Lower lobe of right lung (tissue), 2 donors: ENCODE measurements around the gene KAT7. TPM values are rescaled to one million over a fixed set of nuclear protein-coding genes. Genes with fewer than 3 reads are reported as not detected.

Experiments used
- ATAC-seq, 2 donors: fragments of 200-7000 bp; cut with Tn5 transposase; one replicate each; pipeline ENCODE4 v1.9.1; 2020 to 2022; ENCODE audit warnings: mild to moderate bottlenecking in 2 of 2, moderate library complexity in 2 of 2
- DNase-seq: peaks from one replicate; pipeline ENCODE4 v3.0.0-alpha.2; 2020
- H3K27ac ChIP-seq: fragments of 200-600 bp; one replicate; pipeline ENCODE4 v1.8.0; 2022
- H3K27me3 ChIP-seq: fragments of 200-600 bp; one replicate; pipeline ENCODE4 v1.8.0; 2022; ENCODE audit warnings: low read depth
- H3K36me3 ChIP-seq: fragments of 200-600 bp; one replicate; pipeline ENCODE4 v1.8.0; 2022; ENCODE audit warnings: mild to moderate bottlenecking
- H3K4me1 ChIP-seq: fragments of 200-600 bp; one replicate; pipeline ENCODE4 v1.8.0; 2022
- H3K4me3 ChIP-seq: fragments of 200-600 bp; one replicate; pipeline ENCODE4 v1.8.0; 2022; ENCODE audit warnings: mild to moderate bottlenecking
- H3K9me3 ChIP-seq: fragments of 200-600 bp; one replicate; pipeline ENCODE4 v1.8.0; 2022
- intact Hi-C: fragments of 100-400 bp; cut with DNase I; formaldehyde crosslinking; loops from one replicate; pipeline ENCODE4 v1.11.0; 2022
- total RNA-seq: library from RNA; stranded (reverse); fragmentation: NEBNext Ultra II Directional; extraction: Animal tissue kit (Norgen Biotek cat#: 25700); gene quantifications from one replicate; pipeline ENCODE4 v1.2.1, GENCODE V29; 2021
- TF ChIP-seq, protein P1 (sequence below): fragments of 200-600 bp; IDR thresholded peaks from one replicate; pipeline ENCODE4 v1.8.0; 2022; ENCODE audit warnings: antibody characterized with exemption, mild to moderate bottlenecking
- donor health status: DM: no; HTN: yes; CAD: no; lungs with severe emphysema.

KAT7 gene
- total RNA-seq, 1 donor from 2014 or later = 56.7 TPM

DNA sequence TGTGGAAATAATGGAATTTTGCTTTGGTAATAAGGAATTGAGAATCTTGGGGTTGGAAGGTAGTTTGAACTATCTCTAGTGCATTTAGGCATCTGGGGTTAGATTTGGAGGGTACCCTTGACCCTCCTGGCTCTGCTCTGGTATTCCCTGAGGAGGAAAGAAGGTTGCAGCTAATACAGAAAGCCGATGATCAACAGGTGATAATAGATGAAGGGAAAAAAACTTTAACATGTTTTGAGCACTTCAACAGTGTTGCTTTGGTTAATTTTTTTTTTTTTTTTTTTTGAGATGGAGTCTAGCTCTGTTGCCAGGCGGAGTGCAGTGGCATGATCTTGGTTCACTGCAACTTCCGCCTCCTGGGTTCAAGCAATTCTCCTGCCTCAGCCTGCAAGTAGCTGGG is 4.8 kb downstream of the KAT7 start:
- Histone ChIP-seq H3K4me1 (peaks cover 50% of the 10 kb centered on the region), H3K27ac (no peak overlapping the region), H3K4me3 (no peak overlapping the region), H3K36me3 (peaks cover 85% of the 10 kb centered on the region), H3K27me3 (no peaks in the 10 kb centered on the region), H3K9me3 (no peaks in the 10 kb centered on the region)
- ATAC-seq = no peak
- TF ChIP-seq, protein P1, sequence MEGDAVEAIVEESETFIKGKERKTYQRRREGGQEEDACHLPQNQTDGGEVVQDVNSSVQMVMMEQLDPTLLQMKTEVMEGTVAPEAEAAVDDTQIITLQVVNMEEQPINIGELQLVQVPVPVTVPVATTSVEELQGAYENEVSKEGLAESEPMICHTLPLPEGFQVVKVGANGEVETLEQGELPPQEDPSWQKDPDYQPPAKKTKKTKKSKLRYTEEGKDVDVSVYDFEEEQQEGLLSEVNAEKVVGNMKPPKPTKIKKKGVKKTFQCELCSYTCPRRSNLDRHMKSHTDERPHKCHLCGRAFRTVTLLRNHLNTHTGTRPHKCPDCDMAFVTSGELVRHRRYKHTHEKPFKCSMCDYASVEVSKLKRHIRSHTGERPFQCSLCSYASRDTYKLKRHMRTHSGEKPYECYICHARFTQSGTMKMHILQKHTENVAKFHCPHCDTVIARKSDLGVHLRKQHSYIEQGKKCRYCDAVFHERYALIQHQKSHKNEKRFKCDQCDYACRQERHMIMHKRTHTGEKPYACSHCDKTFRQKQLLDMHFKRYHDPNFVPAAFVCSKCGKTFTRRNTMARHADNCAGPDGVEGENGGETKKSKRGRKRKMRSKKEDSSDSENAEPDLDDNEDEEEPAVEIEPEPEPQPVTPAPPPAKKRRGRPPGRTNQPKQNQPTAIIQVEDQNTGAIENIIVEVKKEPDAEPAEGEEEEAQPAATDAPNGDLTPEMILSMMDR = no peak
- intact Hi-C loops = no loop called here
- no peak for DNase-seq

DNA sequence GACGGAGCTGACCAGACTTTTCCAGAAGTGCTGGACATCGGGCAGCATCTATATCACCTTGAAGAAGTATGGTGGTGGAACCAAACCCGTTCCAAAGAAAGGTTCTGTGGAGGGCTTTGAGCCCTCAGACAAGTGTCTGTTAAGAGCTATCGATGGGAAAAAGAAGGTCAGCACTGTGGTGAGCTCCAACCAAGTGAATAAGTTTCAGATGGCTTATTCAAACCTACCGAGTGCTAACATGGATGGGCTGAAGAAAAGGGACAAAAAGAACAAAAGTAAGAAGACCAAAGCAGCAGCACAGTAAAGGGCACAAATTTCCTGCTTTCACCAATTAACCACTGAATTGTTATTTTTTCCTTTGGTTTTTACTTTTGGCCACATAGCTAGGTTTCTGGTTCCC is 6.9 kb downstream of the KAT7 start:
- Histone ChIP-seq H3K27me3 (no peaks in the 10 kb centered on the region), H3K36me3 (peaks cover 99% of the 10 kb centered on the region), H3K27ac (no peak overlapping the region), H3K4me3 (no peak overlapping the region), H3K9me3 (no peaks in the 10 kb centered on the region), H3K4me1 (peaks cover 38% of the 10 kb centered on the region)
- TF ChIP-seq, protein P1 = no peak
- ATAC-seq (no peak), DNase-seq (no peak)
- intact Hi-C loops = no loop called here

DNA sequence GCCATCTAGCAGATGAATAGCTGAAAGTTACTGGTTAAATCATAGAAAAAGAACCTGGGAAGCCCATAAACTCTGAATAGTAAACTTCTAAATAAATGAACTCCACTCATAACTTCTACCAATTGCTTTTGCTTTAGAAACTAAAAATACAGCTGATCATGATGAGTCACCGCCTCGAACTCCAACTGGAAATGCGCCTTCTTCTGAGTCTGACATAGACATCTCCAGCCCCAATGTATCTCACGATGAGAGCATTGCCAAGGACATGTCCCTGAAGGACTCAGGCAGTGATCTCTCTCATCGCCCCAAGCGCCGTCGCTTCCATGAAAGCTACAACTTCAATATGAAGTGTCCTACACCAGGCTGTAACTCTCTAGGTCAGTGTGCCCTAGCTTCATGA is 9.7 kb downstream of the KAT7 start:
- no peak for ATAC-seq
- TF ChIP-seq, protein P1 = no peak
- Histone ChIP-seq H3K4me1 (peaks cover 13% of the 10 kb centered on the region), H3K4me3 (no peak overlapping the region), H3K36me3 (peaks cover 100% of the 10 kb centered on the region), H3K27me3 (no peaks in the 10 kb centered on the region), H3K9me3 (no peaks in the 10 kb centered on the region), H3K27ac (no peak overlapping the region)
- DNase-seq = no peak
- intact Hi-C loops = no loop called here

DNA sequence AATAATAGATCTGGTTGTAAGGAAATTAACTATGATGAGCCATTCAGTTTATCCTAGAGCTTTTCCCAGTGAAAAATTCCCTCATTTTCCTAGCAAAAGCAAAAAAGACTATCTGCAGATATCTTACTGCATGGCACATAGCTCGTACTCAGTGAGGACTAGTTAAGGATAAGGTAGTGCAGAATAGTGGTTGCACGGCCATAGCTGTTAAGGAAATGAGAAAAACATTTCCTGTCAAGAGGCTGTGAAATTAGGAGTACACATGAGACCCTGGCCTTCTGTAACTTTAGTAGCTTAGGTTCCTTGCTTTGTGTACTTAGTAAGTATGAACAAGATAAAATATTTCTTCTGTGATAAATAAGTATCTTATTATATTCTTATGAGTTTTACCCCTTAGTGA is 10.3 kb downstream of the KAT7 start:
- TF ChIP-seq, protein P1 = no peak
- DNase-seq (no peak), ATAC-seq (no peak)
- intact Hi-C loops = no loop called here
- H3K27me3 ChIP-seq = no peaks in the 10 kb centered on the region
- H3K27ac ChIP-seq = no peak overlapping the region
- no peak overlapping the region for H3K4me3 ChIP-seq
- H3K9me3 ChIP-seq = no peaks in the 10 kb centered on the region
- peaks cover 100% of the 10 kb centered on the region for H3K36me3 ChIP-seq
- peaks cover 13% of the 10 kb centered on the region for H3K4me1 ChIP-seq

DNA sequence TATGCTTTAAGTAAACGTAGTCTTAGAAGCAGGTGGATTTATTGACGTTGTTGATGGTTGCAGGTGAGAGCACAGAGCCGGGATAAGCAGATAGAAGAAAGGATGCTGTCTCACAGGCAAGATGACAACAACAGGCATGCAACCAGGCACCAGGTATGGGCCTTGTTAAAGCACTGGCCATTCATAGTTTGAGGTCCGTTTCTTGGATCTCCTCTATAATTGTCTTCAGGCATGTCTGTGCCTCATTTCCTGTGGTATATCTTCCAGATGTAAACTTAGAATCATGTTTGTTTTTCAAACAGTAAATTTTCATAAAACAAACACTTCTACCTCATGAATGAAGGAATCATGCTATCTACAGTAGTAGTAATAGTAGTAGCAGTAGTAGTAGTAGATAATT is 20.6 kb downstream of the KAT7 start:
- Histone ChIP-seq H3K27ac (no peak overlapping the region), H3K9me3 (no peaks in the 10 kb centered on the region), H3K27me3 (no peaks in the 10 kb centered on the region), H3K4me1 (no peaks in the 10 kb centered on the region), H3K4me3 (no peak overlapping the region), H3K36me3 (peaks cover 98% of the 10 kb centered on the region)
- intact Hi-C loops = no loop called here
- TF ChIP-seq, protein P1 = no peak
- ATAC-seq = no peak
- DNase-seq = no peak
